Measurements from ENCODE around the gene FGF22.
"Not testable (repeated sequence)": the region's sequence is repeated elsewhere in the genome, so short reads cannot be mapped to it uniquely, and the experiment has no call there.

The FGF22 gene

GRCh38 chr19:639253-640160 is at the start of gene FGF22:
FGF22 (plus strand) TSS chr19:639879; CDS start chr19:639926, 47 bp downstream.
- peak; percentile 98 for DNase-seq (ENCODE audit: low spot score)

GRCh38 chr19:590396-590745 is 49.3 kb upstream of the FGF22 start:
- no peak for DNase-seq (ENCODE audit: low spot score)

DNA sequence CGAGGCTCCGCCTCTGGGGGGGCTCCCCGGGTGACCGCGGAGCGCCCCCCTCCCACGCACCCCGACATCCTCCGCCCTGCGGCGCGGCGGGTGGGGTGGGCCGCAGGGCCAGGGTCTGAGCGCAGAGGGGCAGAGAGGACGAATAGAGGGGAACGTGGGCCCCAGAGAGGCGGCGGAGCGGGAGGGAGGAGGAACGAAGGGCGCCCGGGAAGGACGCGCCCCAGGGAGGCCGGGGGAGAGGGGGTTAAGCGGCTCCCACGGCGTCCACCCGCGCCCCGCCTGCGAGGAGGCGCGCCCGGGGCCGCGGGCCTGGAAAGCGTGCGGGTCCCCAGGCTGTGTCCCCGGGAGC is 49.0 kb upstream of the FGF22 start:
- DNase-seq (ENCODE audit: low spot score), result no peak

DNA sequence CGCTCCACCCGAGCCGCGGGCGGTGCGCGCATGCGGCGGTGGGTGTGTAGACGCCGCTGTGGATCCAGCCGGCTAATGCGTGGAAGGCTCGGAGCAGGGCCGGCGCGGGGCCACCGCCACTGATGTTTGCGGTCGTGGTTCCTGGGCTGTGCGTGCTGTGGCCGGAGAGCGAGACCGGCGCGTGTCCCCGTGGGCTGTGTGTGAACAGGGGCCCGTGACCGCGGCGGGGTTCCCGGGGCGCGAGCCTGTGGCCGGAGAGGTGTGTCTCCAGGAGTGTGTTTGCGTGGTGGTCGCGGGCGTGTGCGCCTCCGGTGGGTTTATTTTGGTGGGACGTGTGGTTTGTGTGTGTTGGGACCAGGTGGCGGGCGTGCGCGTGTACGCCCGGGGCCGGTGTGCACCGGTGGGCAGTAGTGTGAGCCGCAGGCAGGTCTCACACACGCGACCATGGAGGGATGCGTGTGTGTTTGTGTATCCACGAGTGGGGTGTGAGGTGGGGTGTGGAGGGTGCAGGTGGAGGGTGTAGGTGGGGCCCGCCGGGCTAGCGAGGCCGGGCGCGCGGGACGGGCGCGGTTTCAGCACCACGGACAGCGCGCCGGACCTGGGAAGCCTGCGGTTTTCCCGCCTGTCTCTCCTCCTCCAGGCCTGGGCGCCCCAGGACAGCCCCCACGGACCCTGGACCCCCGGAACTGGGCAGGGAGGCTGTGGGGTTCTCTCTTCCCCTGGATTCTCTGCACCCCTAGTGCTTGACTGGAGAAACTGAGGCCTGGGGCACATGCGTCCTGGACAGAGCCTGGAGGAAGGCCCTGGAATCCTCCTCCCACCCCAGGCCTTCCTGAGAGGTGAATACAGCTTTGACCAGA is 48.4 kb upstream of the FGF22 start:
- peak; percentile 81 for DNase-seq (ENCODE audit: low spot score)

DNA sequence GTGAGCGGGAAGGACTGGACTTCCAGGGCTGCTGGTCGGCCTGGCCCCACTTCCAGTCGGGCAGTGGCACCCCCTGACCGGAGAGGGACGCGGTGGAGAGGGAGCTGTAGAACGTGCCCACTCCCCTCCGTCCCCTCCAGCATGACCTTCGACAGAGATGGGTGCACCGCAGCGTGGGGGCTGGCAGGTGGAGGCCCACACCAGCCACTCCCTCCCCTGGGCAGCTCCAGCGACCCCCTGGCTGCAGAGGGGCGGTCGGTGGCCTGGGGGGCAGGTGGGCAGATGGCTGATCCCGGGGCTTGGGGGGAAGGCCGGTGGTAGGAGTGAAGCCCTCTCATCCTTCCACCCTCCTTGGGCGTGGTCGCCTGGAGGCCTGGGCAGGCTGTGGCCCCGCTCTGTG is 47.6 kb upstream of the FGF22 start:
- no peak for DNase-seq (ENCODE audit: low spot score)

DNA sequence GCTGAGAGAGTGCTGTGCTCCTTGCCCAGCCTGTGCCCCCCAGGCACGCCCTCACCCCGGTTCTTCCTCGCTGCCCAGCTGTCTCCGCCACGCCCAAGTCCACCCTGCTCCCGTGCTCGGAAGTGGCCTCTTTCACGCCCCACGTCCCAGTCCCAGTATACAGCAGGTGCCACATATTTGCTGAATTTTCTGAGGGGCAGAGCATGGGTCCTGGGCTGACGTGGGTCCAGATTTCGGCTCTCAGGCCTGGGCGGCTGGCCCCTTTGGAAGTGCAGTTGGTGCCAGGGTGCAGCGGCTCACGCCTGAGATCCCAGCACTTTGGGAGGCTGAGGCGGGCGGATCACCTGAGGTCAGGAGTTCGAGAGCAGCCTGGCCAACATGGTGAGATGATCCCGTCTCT is 46.6 kb upstream of the FGF22 start:
- DNase-seq (ENCODE audit: low spot score), result no peak

DNA sequence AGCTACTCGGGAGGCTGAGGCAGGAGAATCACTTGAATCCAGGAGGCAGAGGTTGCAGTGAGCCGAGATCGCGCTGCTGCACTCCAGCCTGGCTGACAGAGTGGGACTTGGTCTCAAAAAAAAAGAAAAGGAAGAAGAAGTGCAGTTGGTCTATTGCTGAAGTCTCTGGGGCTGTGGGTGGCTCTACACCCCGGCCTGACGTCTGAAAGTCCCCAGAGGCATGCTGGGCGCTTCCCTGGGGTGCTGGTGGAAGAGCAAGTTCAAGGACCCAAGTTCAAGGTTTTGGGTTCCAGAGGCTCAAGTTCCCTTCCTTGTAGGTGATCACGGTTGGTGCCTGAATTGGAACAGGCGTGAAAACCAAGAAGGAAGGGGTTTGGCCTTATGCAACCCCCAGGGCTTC is 46.2 kb upstream of the FGF22 start:
- DNase-seq (ENCODE audit: low spot score), result no peak

- DNase-seq (ENCODE audit: low spot score), result no peak
Observed at GRCh38 chr19:594265-594870, 45.3 kb upstream of the FGF22 start.

GRCh38 chr19:595326-596262 is 44.1 kb upstream of the FGF22 start:
- peak; percentile 82 for DNase-seq (ENCODE audit: low spot score)

GRCh38 chr19:596263-596655 is 43.4 kb upstream of the FGF22 start:
- no peak for DNase-seq (ENCODE audit: low spot score)

DNA sequence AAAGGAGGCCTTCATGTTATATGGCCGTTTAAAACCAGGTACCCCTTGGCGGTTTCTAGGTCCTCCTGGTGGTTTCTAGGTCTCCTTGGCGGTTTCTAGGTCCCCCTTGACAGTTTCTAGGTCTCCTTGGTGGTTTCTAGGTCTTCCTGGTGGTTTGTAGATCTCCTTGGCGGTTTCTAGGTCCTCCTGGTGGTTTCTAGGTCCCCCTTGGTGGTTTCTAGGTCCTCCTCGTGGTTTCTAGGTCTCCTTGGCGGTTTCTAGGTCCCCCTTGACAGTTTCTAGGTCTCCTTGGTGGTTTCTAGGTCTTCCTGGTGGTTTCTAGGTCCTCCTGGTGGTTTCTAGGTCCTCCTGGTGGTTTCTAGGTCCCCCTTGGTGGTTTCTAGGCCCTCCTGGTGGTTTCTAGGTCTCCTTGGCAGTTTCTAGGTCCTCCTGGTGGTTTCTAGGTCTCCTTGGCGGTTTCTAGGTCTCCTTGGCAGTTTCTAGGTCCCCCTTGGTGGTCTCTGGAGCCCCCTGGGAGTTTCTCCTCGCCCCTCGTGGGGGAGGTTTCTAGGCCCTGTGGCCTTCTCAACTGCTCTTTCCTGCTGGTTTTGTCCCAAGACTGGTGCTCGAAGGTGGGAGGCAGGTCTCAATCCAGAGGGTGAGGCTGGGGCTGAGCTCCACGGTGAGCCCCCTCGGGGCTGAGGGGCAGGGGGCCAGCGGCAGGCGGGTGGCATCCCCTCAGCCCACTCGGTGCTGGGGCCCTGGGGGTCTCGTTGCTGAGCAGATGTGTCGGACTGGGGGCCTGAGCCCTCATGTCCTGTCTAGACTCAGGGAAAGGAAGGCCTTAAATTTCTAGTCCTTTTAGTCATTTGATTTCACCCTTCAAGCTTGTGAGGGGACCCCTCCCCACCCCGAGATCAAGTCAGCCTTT is 42.0 kb upstream of the FGF22 start:
- no peak for DNase-seq (ENCODE audit: low spot score)

DNA sequence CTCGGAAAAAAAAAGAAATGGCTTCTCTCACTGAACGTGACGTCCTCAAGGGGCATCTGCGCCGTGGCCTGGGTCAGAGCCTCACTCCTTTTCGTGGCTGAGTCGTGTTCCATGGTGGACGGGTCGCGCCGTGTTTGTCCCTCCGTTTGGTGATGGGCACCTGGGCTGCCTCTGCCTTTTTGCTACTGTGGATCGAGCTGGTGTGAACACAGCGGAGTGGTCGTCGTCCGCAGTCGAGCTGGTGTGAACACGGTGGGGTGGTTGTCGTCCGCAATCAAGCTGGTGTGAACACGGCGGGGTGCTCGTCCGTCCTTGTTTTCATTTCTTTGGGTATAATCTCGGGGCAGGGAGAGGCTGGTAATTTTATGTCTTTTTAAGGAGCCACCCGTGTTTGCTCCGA is 38.4 kb upstream of the FGF22 start:
- no peak for DNase-seq (ENCODE audit: low spot score)

- DNase-seq (ENCODE audit: low spot score), result no peak
Observed at GRCh38 chr19:601790-602189, 37.9 kb upstream of the FGF22 start.

- no peak for DNase-seq (ENCODE audit: low spot score)
Observed at GRCh38 chr19:602391-603301, 37.0 kb upstream of the FGF22 start.

- not testable (repeated sequence) for DNase-seq (ENCODE audit: low spot score)
Observed at GRCh38 chr19:603302-603639, 36.4 kb upstream of the FGF22 start.

GRCh38 chr19:603779-604178 is 35.9 kb upstream of the FGF22 start:
- not testable (repeated sequence) for DNase-seq (ENCODE audit: low spot score)

- no peak for DNase-seq (ENCODE audit: low spot score)
Observed at GRCh38 chr19:604355-604754, 35.3 kb upstream of the FGF22 start.

- not testable (repeated sequence) for DNase-seq (ENCODE audit: low spot score)
Observed at GRCh38 chr19:605061-605971, 34.4 kb upstream of the FGF22 start.

Measured in ecto neural progenitor cell (in vitro differentiated cells).